CD4-positive, CD25-positive, alpha-beta regulatory T cell (primary cell): ENCODE data around the gene CEP97. TPM values are rescaled to one million over a fixed set of nuclear protein-coding genes. Genes with fewer than 3 reads are reported as not detected.

Experiments
- ATAC-seq, 2 donors: fragments of 150-1000 bp; cut with Tn5 transposase; one replicate each; pipeline ENCODE4 v1.10.0; 2021; ENCODE audit warnings: low read depth in 2 of 2, moderate number of reproducible peaks in 2 of 2, moderate library complexity in 1 of 2
- DNase-seq, 3 donors: peaks; one replicate each; pipeline versions ENCODE4 v3.0.0 to v3.0.0-alpha.2; 2012 to 2022; ENCODE audit warnings: mixed read lengths in 1 of 3
- H3K27ac ChIP-seq: one replicate; pipeline ENCODE4 v1.7.0; 2013; ENCODE audit warnings: mild to moderate bottlenecking, low read length; ENCODE audit not compliant: insufficient read depth, poor library complexity, severe bottlenecking
- H3K27me3 ChIP-seq: one replicate; pipeline ENCODE4 v1.7.0; 2013; ENCODE audit warnings: low read length; ENCODE audit not compliant: control insufficient read depth, insufficient read depth
- H3K36me3 ChIP-seq: one replicate; pipeline ENCODE4 v1.7.0; 2013; ENCODE audit warnings: mild to moderate bottlenecking, low read length, moderate library complexity; ENCODE audit not compliant: control insufficient read depth, insufficient read depth
- H3K4me1 ChIP-seq: 2 replicates; pipeline ENCODE4 v1.7.0; 2013; ENCODE audit warnings: mild to moderate bottlenecking, low read length; ENCODE audit not compliant: insufficient read depth, control insufficient read depth, poor library complexity, severe bottlenecking
- H3K4me3 ChIP-seq: one replicate; pipeline ENCODE4 v1.7.0; 2013; ENCODE audit warnings: low read depth, mild to moderate bottlenecking, low read length, moderate library complexity
- H3K9me3 ChIP-seq, 2 experiments: 1 replicate in 1 of 2; 2 replicates in 1 of 2; pipeline ENCODE4 v1.7.0; 2013; ENCODE audit warnings: low read length in 2 of 2, mild to moderate bottlenecking in 1 of 2, moderate library complexity in 1 of 2; ENCODE audit not compliant: control insufficient read depth in 2 of 2
- H3K27ac Mint-ChIP-seq, 3 donors: one replicate each; pipeline ENCODE4 v1.8.0; 2020 to 2022; ENCODE audit warnings: mild to moderate bottlenecking in 3 of 3, mixed read lengths in 3 of 3, moderate library complexity in 2 of 3
- H3K27me3 Mint-ChIP-seq: one replicate; pipeline ENCODE4 v1.8.0; 2022; ENCODE audit warnings: mild to moderate bottlenecking, mixed read lengths
- H3K36me3 Mint-ChIP-seq: one replicate; pipeline ENCODE4 v1.8.0; 2020; ENCODE audit warnings: mixed read lengths
- H3K4me1 Mint-ChIP-seq, 4 donors: one replicate each; pipeline ENCODE4 v1.8.0; 2020 to 2022; ENCODE audit warnings: mixed read lengths in 4 of 4, mild to moderate bottlenecking in 1 of 4
- H3K4me3 Mint-ChIP-seq, 4 donors: one replicate each; pipeline ENCODE4 v1.8.0; 2020 to 2022; ENCODE audit warnings: mild to moderate bottlenecking in 4 of 4, mixed read lengths in 4 of 4, moderate library complexity in 3 of 4
- H3K9me3 Mint-ChIP-seq, 7 donors: one replicate each; pipeline ENCODE4 v1.8.0; 2020 to 2022; ENCODE audit warnings: mixed read lengths in 7 of 7, mild to moderate bottlenecking in 3 of 7, moderate library complexity in 2 of 7
- polyA plus RNA-seq, 4 donors: library from polyadenylated mRNA; unstranded; fragments of 300-500 nt; fragmentation: Illumina TruSeq; gene quantifications; one replicate each; pipeline ENCODE4 v1.2.3, GENCODE V29; 2021
- total RNA-seq: library from RNA; stranded (reverse); gene quantifications from one replicate; pipeline ENCODE4 v1.2.3, GENCODE V29; 2022

CEP97 gene
- total and polyA plus RNA-seq, 5 donors from 2014 or later, result 4.8 to 15.2 (median 7.3) TPM

GRCh38 chr3:101803939-101804338 is 79.5 kb downstream of the CEP97 start:
- Mint-ChIP-seq H3K4me1 (peaks cover 20 to 60% (median 51%) of the 10 kb centered on the region in 4 donors), H3K27ac (peak overlapping the region; percentile 57 to 70 (median 66)), H3K4me3 (peak overlapping the region in 1 of 4 donors; percentile 2)

GRCh38 chr3:101806491-101806890 is 82.1 kb downstream of the CEP97 start:
- no peak overlapping the region for H3K27ac ChIP-seq
- no peaks in the 10 kb centered on the region for H3K27me3 Mint-ChIP-seq
- no peak overlapping the region for H3K27ac Mint-ChIP-seq
- no peak overlapping the region for H3K4me3 ChIP-seq
- peaks cover 16% of the 10 kb centered on the region for H3K4me1 ChIP-seq
- peaks cover 42% of the 10 kb centered on the region for H3K36me3 Mint-ChIP-seq
- peaks cover 45% of the 10 kb centered on the region for H3K36me3 ChIP-seq
- ATAC-seq (no peak), DNase-seq (no peak)
- H3K9me3 ChIP-seq, result no peaks in the 10 kb centered on the region
- H3K4me1 Mint-ChIP-seq, result peaks cover 23 to 66% (median 58%) of the 10 kb centered on the region in 4 donors
- no peaks in the 10 kb centered on the region for H3K9me3 Mint-ChIP-seq
- H3K4me3 Mint-ChIP-seq, result no peak overlapping the region
- H3K27me3 ChIP-seq, result no peaks in the 10 kb centered on the region

More at GRCh38 chr3:101803939-101804338, 79.5 kb downstream of the CEP97 start:
- no peaks in the 10 kb centered on the region for H3K27me3 Mint-ChIP-seq
- Histone ChIP-seq H3K4me3 (no peak overlapping the region), H3K27me3 (no peaks in the 10 kb centered on the region), H3K9me3 (no peaks in the 10 kb centered on the region), H3K36me3 (peaks cover 62% of the 10 kb centered on the region), H3K4me1 (peaks cover 6% of the 10 kb centered on the region), H3K27ac (peak overlapping the region; percentile 69)
- ATAC-seq, result no peak
- H3K36me3 Mint-ChIP-seq, result peaks cover 43% of the 10 kb centered on the region
- DNase-seq, result no peak
- no peaks in the 10 kb centered on the region for H3K9me3 Mint-ChIP-seq

GRCh38 chr3:101807888-101808287 is 83.5 kb downstream of the CEP97 start:
- no peak for DNase-seq
- H3K27me3 Mint-ChIP-seq, result no peaks in the 10 kb centered on the region
- ATAC-seq, result no peak

GRCh38 chr3:101809178-101810021 is 85.0 kb downstream of the CEP97 start:
- H3K4me3 ChIP-seq, result no peak overlapping the region
- H3K36me3 ChIP-seq, result peaks cover 27% of the 10 kb centered on the region
- peak in 1 of 2 donors; percentile 61 for ATAC-seq
- peak; percentile 15 to 68 (median 56) for DNase-seq
- H3K27ac Mint-ChIP-seq, result peak overlapping the region; percentile 27 to 71 (median 63)
- H3K4me3 Mint-ChIP-seq, result no peak overlapping the region
- peaks cover 22 to 55% (median 52%) of the 10 kb centered on the region in 4 donors for H3K4me1 Mint-ChIP-seq
- no peaks in the 10 kb centered on the region for H3K9me3 ChIP-seq
- H3K4me1 ChIP-seq, result peaks cover 16% of the 10 kb centered on the region
- no peak overlapping the region for H3K27ac ChIP-seq
- H3K36me3 Mint-ChIP-seq, result peaks cover 22% of the 10 kb centered on the region
- H3K27me3 ChIP-seq, result no peaks in the 10 kb centered on the region
- no peaks in the 10 kb centered on the region for H3K9me3 Mint-ChIP-seq
- H3K27me3 Mint-ChIP-seq, result no peaks in the 10 kb centered on the region

More at GRCh38 chr3:101807888-101808287, 83.5 kb downstream of the CEP97 start:
- Mint-ChIP-seq H3K9me3 (no peaks in the 10 kb centered on the region), H3K4me1 (peaks cover 23 to 57% (median 56%) of the 10 kb centered on the region in 4 donors), H3K36me3 (peaks cover 35% of the 10 kb centered on the region), H3K27ac (peak overlapping the region in 2 of 3 donors; percentile 25 to 75), H3K4me3 (no peak overlapping the region)
- Histone ChIP-seq H3K4me1 (peaks cover 16% of the 10 kb centered on the region), H3K4me3 (no peak overlapping the region), H3K36me3 (peaks cover 37% of the 10 kb centered on the region), H3K27me3 (no peaks in the 10 kb centered on the region), H3K27ac (peak overlapping the region; percentile 6), H3K9me3 (no peaks in the 10 kb centered on the region)

- peaks cover 19% of the 10 kb centered on the region for H3K36me3 Mint-ChIP-seq
- H3K4me3 ChIP-seq, result no peak overlapping the region
- H3K27ac ChIP-seq, result no peak overlapping the region
- H3K9me3 ChIP-seq, result no peaks in the 10 kb centered on the region
- H3K27me3 Mint-ChIP-seq, result no peaks in the 10 kb centered on the region
- peak overlapping the region; percentile 27 to 54 (median 39) for H3K27ac Mint-ChIP-seq
- ATAC-seq (no peak), DNase-seq (no peak)
- H3K4me1 Mint-ChIP-seq, result peaks cover 25 to 56% (median 48%) of the 10 kb centered on the region in 4 donors
- peaks cover 21% of the 10 kb centered on the region for H3K4me1 ChIP-seq
- no peaks in the 10 kb centered on the region for H3K9me3 Mint-ChIP-seq
- H3K27me3 ChIP-seq, result no peaks in the 10 kb centered on the region
- peaks cover 21% of the 10 kb centered on the region for H3K36me3 ChIP-seq
- H3K4me3 Mint-ChIP-seq, result peak overlapping the region in 1 of 4 donors; percentile 35
Observed at GRCh38 chr3:101810022-101810418, 85.6 kb downstream of the CEP97 start.

GRCh38 chr3:101811875-101812274 is 87.5 kb downstream of the CEP97 start:
- peaks cover 7% of the 10 kb centered on the region for H3K36me3 ChIP-seq
- Mint-ChIP-seq H3K9me3 (no peaks in the 10 kb centered on the region), H3K36me3 (peaks cover 17% of the 10 kb centered on the region), H3K4me1 (peaks cover 28 to 58% (median 46%) of the 10 kb centered on the region in 4 donors), H3K4me3 (no peak overlapping the region), H3K27me3 (no peaks in the 10 kb centered on the region), H3K27ac (peak overlapping the region in 1 of 3 donors; percentile 39)
- no peak overlapping the region for H3K4me3 ChIP-seq
- no peak overlapping the region for H3K27ac ChIP-seq
- peaks cover 21% of the 10 kb centered on the region for H3K4me1 ChIP-seq
- H3K9me3 ChIP-seq, result no peaks in the 10 kb centered on the region
- H3K27me3 ChIP-seq, result no peaks in the 10 kb centered on the region
- ATAC-seq (no peak), DNase-seq (no peak)

GRCh38 chr3:101812895-101813294 is 88.5 kb downstream of the CEP97 start:
- no peak overlapping the region for H3K27ac Mint-ChIP-seq
- peaks cover 28 to 62% (median 44%) of the 10 kb centered on the region in 4 donors for H3K4me1 Mint-ChIP-seq
- no peak overlapping the region for H3K4me3 Mint-ChIP-seq
- peaks cover 23% of the 10 kb centered on the region for H3K36me3 Mint-ChIP-seq
- no peaks in the 10 kb centered on the region for H3K27me3 Mint-ChIP-seq
- H3K27me3 ChIP-seq, result no peaks in the 10 kb centered on the region
- no peaks in the 10 kb centered on the region for H3K9me3 Mint-ChIP-seq
- H3K4me3 ChIP-seq, result no peak overlapping the region
- H3K9me3 ChIP-seq, result no peaks in the 10 kb centered on the region
- H3K36me3 ChIP-seq, result peaks cover 10% of the 10 kb centered on the region
- no peak for ATAC-seq
- no peak overlapping the region for H3K27ac ChIP-seq
- DNase-seq, result no peak
- peaks cover 21% of the 10 kb centered on the region for H3K4me1 ChIP-seq
